Prostate gland (tissue), 2 donors: ENCODE data around the gene CNGA4.

ENCODE experiments used
- CTCF ChIP-seq, 4 experiments: fragments of 200-600 bp in 2 of 4; fragments of 450-650 bp in 2 of 4; sonication (generic) in 2 of 4; IDR thresholded peaks; 1 replicate in 3 of 4; 2 replicates in 1 of 4; pipeline ENCODE4 v1.5.1; 2016 to 2019; ENCODE audit warnings: antibody characterized with exemption in 4 of 4, mild to moderate bottlenecking in 2 of 4, moderate library complexity in 2 of 4
- POLR2A ChIP-seq: fragments of 450-650 bp; IDR thresholded peaks from one replicate; pipeline ENCODE4 v1.6.1; 2016; ENCODE audit warnings: antibody characterized with exemption, mild to moderate bottlenecking

- TF ChIP-seq POLR2A (no peak), CTCF (IDR thresholded peaks at IDR 0.05) (no peak)
Measured at GRCh38 chr11:6251990-6252473, 13.1 kb downstream of the CNGA4 start.
